ENCODE results near the gene CLCA1. TPM values are rescaled to one million over a fixed set of nuclear protein-coding genes. Genes with fewer than 3 reads are reported as not detected.

The CLCA1 gene
- total RNA-seq, 1 experiment from 2014 or later, result 0.08 TPM

GRCh38 chr1:86478416-86479156 is 9.9 kb downstream of the CLCA1 start:
- POLR2A ChIA-PET, result no interaction called here
- DNase-seq (ENCODE audit: low read depth, low spot score) (no peak), ATAC-seq (no peak)
- Histone ChIP-seq H3K9me3 (ENCODE audit: control insufficient read depth, insufficient read depth, low read depth, low read length) (no peaks in the 10 kb centered on the region), H3K27ac (ENCODE audit: low read length) (no peak overlapping the region), H3K4me1 (ENCODE audit: control insufficient read depth, insufficient read depth, low read length) (no peaks in the 10 kb centered on the region), H3K36me3 (ENCODE audit: control insufficient read depth, insufficient read depth, low read length) (no peaks in the 10 kb centered on the region), H3K4me3 (ENCODE audit: low read depth in 2 of 2, low read length in 2 of 2) (no peak overlapping the region), H3K27me3 (ENCODE audit: control insufficient read depth, insufficient read depth, low read length) (peaks cover 6% of the 10 kb centered on the region)
- in situ Hi-C loops (cut with HindIII; ENCODE audit: low pct_unique_long_range_greater_than_20kb, low sequenced_read_pairs), result loop anchor here (5.0 kb wide), 1 partner anchor 51 kb away; no protein-coding TSS in a partner anchor
- BruUV-seq (replicated peaks), result no TSS peak
- TF ChIP-seq POLR2AphosphoS5 (IDR thresholded peaks at IDR 0.05; ENCODE audit: low read depth, low read length), result no peak
- TF ChIP-seq TCF7L2 (IDR thresholded peaks at IDR 0.05; ENCODE audit: low read depth, low read length), result no peak
- no peak for TF ChIP-seq REST (IDR thresholded peaks at IDR 0.05; ENCODE audit: insufficient read depth in 1 of 2, low read depth in 2 of 2, low read length in 1 of 2)
- TF ChIP-seq CTCF (IDR thresholded peaks at IDR 0.05), result no peak
- no peak for TF ChIP-seq SIN3A (IDR thresholded peaks at IDR 0.05; ENCODE audit: borderline replicate concordance, insufficient read depth, low read depth, low read length)
- CTCF ChIA-PET, result no interaction called here
- intact Hi-C loops (cut with micrococcal nuclease; ENCODE audit: unreplicated experiment), result loop anchor here (10.0 kb wide), 1 partner anchor 206 kb away; no protein-coding TSS in a partner anchor

GRCh38 chr1:86481966-86482365 is 13.2 kb downstream of the CLCA1 start:
- Histone ChIP-seq H3K27me3 (ENCODE audit: control insufficient read depth, insufficient read depth, low read length) (peaks cover 2% of the 10 kb centered on the region; the same call in 1 of the 2 replicates), H3K9me3 (ENCODE audit: control insufficient read depth, insufficient read depth, low read depth, low read length) (no peaks in the 10 kb centered on the region), H3K27ac (ENCODE audit: low read length) (no peak overlapping the region), H3K36me3 (ENCODE audit: control insufficient read depth, insufficient read depth, low read length) (no peaks in the 10 kb centered on the region), H3K4me1 (ENCODE audit: control insufficient read depth, insufficient read depth, low read length) (no peaks in the 10 kb centered on the region), H3K4me3 (ENCODE audit: low read depth in 2 of 2, low read length in 2 of 2) (no peak overlapping the region)
- ChIA-PET POLR2A (no interaction called here), CTCF (no interaction called here)
- BruUV-seq (replicated peaks), result no TSS peak
- DNase-seq (ENCODE audit: low read depth, low spot score) (no peak), ATAC-seq (no peak)
- TF ChIP-seq CTCF (IDR thresholded peaks at IDR 0.05) (no peak), SIN3A (IDR thresholded peaks at IDR 0.05; ENCODE audit: borderline replicate concordance, insufficient read depth, low read depth, low read length) (no peak), TCF7L2 (IDR thresholded peaks at IDR 0.05; ENCODE audit: low read depth, low read length) (no peak), POLR2AphosphoS5 (IDR thresholded peaks at IDR 0.05; ENCODE audit: low read depth, low read length) (no peak), REST (IDR thresholded peaks at IDR 0.05; ENCODE audit: insufficient read depth in 1 of 2, low read depth in 2 of 2, low read length in 1 of 2) (no peak)
- intact Hi-C loops (cut with micrococcal nuclease; ENCODE audit: unreplicated experiment) (no loop called here), in situ Hi-C loops (cut with HindIII; ENCODE audit: low pct_unique_long_range_greater_than_20kb, low sequenced_read_pairs) (no loop called here)
